Muscle of back (tissue), 11 donors: Measurements from ENCODE around the gene CSF2RB. TPM values are rescaled to one million over a fixed set of nuclear protein-coding genes. Genes with fewer than 3 reads are reported as not detected.

Experiments
- DNase-seq, 3 donors: peaks; one replicate each; pipeline versions ENCODE4 v3.0.0 to v3.0.0-alpha.2; 2013
- polyA plus RNA-seq, 10 donors: library from polyadenylated mRNA; unstranded; fragments of 120-200 nt; gene quantifications; one replicate each; pipeline ENCODE4 v1.2.1, GENCODE V29; 2013; ENCODE audit not compliant: insufficient read length in 10 of 10

Gene CSF2RB
- polyA plus RNA-seq, 10 donors: 1.7 to 3.5 (median 2.4) TPM

DNA sequence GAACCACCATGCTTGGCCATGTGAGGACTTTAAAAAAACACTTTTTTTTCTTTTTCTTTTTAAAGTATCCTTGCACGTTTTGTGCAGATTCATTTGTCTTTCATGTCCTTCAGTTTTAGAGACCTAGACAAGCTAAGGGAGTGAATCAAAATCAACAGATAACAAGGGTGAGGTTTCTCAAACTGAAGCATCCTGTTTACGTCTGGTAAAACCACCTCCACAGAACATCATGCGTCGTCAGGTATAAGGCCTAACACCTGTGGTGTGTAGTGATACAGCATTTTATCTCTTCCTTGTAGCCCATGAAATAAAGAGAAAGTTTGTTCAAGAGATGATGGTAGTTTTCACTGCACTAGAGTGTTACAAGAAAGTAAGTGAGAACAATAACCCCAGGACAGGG is 26.3 kb upstream of the CSF2RB start:
- DNase-seq: no peak

- DNase-seq: no peak
These were observed 21.8 kb upstream of the CSF2RB start for GRCh38 chr22:36891646-36892045.

- DNase-seq: no peak
These were observed 21.1 kb upstream of the CSF2RB start for GRCh38 chr22:36892292-36892691.

DNA sequence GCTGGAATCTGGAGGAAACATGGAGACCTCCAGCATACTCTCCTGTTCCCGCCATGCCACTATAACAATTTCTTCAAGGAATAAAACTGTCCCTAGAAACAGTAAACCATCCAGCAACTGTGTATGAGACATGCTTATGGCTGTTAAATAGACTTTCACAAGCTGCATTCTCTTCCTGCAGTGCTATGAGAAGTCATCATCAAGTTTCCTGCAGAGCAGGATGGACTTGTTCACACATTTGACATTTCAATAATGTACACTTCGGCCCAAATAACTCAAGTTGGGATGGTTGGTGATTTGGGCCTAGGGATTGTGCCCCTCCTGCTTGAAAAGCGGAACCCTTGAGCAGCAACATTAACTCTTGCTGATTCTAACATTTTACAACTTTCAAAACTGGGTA is 20.2 kb upstream of the CSF2RB start:
- DNase-seq: no peak

DNA sequence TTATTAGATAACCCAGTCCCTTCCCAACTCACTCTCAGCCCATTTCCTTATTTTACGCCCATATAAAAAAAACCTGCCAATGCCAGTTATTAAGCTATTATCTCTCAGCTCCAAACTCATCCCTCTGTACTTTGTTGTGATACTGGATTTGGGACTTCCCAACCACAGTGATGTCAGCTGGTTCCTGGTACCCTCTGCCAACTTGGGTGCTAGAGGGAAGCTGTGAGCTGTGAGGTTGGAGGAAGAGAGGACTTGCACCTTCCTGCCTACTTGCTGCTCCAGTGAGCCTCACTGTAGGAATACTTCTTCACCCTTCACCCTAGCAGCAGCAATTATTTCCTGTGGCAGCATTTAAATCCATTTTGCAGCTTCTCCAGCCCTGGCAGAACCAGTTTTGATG is 19.2 kb upstream of the CSF2RB start:
- DNase-seq: no peak

DNA sequence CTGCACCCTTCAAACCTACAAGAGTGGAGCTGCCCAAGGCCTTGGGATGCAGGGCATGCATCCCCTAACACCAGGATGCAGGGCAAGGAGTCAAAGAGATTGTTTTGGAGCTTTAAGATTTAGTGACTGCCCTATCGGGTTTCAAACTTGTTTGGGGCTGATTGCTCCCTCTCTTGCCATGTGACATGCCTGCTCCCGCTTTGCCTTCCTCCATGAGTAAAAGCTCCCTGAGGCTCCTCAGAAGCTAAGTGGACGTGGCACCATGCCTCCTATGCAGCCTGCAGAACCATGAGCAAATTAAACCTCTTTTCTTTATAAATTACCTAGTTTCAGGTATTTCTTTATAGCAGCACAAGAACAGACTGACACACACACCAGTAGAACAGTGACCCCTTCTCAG is 15.8 kb upstream of the CSF2RB start:
- DNase-seq: no peak

- no peak for DNase-seq
These were observed 14.7 kb upstream of the CSF2RB start for GRCh38 chr22:36898690-36899089.

GRCh38 chr22:36899498-36899897 is 13.9 kb upstream of the CSF2RB start:
- DNase-seq: no peak

DNA sequence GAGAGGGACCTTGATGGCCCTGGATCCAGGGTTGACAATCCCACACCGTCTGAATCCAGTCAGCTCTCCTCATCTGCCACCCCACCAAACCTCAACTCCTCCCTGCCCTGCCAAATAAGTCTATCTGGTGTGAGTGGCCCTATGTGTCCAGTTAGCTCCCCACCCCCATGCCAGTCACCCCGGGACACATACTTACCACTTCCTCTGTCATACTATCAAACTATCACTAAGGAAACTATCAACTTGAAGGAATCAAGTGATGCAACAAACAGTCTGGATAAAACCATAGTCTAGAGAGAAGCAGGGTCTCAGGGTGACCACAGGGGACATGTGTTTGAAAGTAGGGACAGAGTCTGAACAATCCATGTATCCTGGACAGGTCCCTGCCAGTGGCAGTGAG is 13.2 kb upstream of the CSF2RB start:
- no peak for DNase-seq

DNA sequence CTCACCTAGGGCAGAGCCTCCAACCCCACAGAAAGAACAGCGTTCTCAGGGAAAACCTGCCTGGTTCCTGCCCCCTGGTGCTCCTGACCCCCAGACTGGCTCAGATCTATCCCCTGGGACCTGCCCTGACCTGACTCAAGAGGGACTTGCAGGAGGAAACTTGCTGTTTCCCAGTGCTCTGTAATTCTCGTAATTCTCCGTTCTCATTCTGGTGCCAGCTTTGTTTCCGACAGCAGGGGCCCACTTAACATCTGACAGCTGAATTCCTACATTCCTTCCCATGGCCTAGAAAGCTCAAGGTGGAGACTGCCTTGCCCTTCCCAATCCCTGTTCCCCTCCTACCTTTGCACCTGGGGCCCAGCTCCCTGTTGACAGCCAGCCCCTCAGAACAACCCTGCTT is 12.5 kb upstream of the CSF2RB start:
- no peak for DNase-seq

- no peak for DNase-seq
These were observed 11.9 kb upstream of the CSF2RB start for GRCh38 chr22:36901411-36902142.

GRCh38 chr22:36902143-36902926 is 11.1 kb upstream of the CSF2RB start:
- DNase-seq: no peak

DNA sequence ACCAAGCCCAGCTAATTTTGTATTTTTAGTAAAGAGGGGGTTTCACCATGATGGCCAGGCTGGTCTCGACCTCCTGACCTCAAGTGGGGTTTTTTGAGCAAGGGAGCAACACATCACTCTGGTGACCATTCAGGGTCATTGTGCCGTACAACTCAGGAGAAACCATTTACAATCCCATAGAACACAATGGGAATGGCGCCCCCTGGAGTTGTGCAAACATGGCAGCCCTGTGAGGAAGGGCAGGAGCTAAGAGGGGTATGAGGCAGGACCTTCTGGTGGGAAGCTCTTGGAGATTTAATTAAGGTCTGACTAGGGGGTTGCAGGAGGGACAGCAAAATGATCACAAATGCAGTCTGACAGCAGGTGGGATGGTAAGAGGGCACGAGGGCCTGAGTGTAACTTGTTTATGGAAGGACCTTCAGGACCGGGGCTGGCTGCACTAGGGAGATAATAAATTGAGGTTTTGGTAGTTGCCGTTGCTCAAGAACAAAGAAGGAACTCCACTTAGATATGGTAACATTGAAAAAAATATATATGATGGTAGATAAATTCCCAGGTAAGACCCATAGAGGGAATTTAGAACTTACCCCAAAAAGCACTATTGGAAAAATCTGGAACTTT is 9.1 kb upstream of the CSF2RB start:
- DNase-seq: no peak

- no peak for DNase-seq
These were observed 5.9 kb upstream of the CSF2RB start for GRCh38 chr22:36907253-36908195.

DNA sequence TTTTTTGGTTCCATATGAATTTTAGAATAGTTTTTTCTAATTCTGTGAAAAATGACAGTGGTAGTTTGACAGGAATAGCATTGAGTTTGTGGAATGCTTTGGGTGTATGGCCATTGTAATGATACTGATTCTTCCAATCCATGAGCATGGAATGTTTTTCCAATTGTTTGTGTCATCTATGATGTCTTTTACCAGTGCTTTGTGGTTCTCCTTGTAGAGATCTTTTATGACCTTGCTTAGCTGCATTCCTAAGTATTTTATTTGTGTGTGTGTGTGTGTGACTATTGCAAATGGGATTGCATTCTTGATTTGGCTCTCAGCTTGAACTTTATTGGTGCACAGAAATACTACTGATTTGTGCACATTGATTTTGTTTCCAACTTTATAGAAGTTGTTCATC is 3.0 kb upstream of the CSF2RB start:
- DNase-seq: no peak

DNA sequence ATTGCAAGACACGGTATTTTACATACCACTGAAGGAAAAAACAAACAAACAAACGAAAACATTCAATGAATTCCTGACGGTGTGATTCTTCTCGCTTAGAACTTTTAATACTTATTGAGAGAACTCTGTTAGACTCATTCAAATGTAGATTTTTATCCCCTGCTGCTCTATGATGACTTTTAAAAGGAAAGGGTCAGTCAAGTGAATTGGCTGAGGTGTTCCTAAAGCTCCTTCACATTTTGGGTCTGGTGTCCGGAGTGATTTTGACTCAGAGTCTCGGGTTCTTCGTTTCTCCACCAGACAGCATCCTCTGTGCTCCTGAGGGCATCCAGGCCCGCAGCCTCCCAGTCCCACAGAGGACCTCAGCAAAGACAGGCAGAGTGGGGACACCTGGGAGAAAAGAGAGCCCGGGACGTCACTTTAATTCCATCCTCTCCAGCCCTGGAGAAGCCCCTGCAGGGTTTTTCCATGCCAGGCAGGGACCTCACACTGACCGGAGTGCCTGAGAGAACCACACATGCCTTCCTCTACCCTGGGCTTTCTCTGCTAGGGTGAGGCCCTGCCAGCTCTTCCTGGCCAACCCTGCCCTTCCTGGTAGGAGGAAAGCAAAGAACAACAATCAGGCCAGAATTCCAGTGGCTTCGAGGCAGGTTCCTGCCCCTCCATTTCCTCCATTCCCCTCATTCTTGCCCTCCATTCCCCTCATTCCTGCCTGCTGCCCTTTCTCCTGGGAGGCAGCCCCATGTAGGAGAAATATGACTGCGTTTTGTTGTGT is 1.4 kb upstream of the CSF2RB start:
- DNase-seq: no peak

DNA sequence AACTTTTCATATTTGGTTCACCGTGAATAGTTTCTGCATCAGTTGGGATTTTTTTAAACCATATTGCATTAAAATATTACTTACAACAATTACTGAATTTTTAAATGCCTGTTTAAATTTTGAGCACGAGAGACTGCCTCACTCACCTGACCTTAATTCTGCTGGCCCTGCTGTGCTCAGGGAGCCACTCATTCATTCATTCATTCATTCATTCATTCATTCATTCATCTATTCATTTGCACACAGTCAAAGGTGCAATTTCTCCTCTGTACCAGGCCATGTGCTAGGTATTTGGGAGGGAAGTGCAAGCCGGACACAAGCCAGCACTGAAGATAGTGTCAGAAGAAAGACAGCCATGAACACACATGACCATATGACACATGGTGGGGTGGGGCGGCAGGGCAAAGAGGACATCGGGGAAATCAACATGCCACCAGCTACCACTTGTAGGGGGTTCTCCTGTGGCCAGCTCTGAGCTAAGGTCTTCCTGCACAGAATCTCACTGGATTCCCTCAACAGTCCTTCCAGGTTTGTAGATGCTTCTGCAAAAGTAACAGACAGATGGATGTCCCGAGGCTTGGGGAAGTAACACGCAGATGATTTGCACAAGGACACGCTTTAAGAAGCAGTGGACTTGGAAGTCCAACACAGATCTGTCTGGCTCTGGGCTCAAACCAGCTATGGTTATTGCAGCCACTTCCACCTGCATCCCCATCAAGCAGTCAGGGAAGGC is 568 bp upstream of the CSF2RB start:
- DNase-seq: no peak

- DNase-seq: no peak
These were observed 943 bp downstream of the CSF2RB start for GRCh38 chr22:36914390-36914752.

DNA sequence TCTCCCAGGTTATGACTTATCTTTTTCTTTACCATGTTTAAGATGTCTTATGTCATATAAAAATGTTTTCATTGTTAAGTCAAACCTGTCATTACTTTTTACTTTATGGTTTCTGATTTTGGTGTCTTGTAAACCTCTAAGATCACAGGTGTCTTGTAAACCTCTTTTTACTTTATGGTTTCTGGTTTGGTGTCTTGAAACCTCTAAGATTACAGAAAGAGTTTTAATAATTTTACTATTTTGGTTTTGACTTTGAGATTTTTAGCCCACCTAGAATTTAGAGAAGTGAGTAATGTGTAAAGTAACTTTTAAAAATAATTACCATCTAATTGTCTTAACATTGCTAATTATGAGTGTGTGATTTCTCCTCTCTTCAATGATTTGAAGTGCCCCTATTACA is 2.6 kb downstream of the CSF2RB start:
- DNase-seq: no peak

GRCh38 chr22:36918586-36919284 is 5.3 kb downstream of the CSF2RB start:
- DNase-seq: no peak
